H9 (cell line): Measurements from ENCODE around the gene TBC1D8. TPM values are rescaled to one million over a fixed set of nuclear protein-coding genes. Genes with fewer than 3 reads are reported as not detected.

Experiments used
- DNase-seq: peaks from one replicate; pipeline ENCODE4 v3.0.0-alpha.2; 2017
- H2AFZ ChIP-seq: one replicate; pipeline ENCODE4 v1.6.1; 2013; ENCODE audit warnings: mild to moderate bottlenecking, low read length, control low read depth, moderate library complexity
- H2AK5ac ChIP-seq: 2 replicates; pipeline ENCODE4 v1.6.1; 2013; ENCODE audit warnings: low read length, control low read depth, mixed read lengths; ENCODE audit not compliant: insufficient read length
- H2BK120ac ChIP-seq: one replicate; pipeline ENCODE4 v1.6.1; 2013; ENCODE audit warnings: low read depth, mild to moderate bottlenecking, low read length, control low read depth, inconsistent platforms; ENCODE audit not compliant: poor library complexity, severe bottlenecking
- H2BK12ac ChIP-seq: 2 replicates; pipeline ENCODE4 v1.6.1; 2013; ENCODE audit warnings: low read length, control low read depth, mixed read lengths, low read depth; ENCODE audit not compliant: insufficient read length
- H2BK15ac ChIP-seq: 2 replicates; pipeline ENCODE4 v1.6.1; 2013; ENCODE audit warnings: low read depth, low read length, control low read depth
- H2BK20ac ChIP-seq: one replicate; pipeline ENCODE4 v1.6.1; 2013; ENCODE audit warnings: low read depth, mild to moderate bottlenecking, low read length, control low read depth, inconsistent platforms; ENCODE audit not compliant: poor library complexity, severe bottlenecking
- H2BK5ac ChIP-seq: 2 replicates; pipeline ENCODE4 v1.6.1; 2013; ENCODE audit warnings: low read length, control low read depth, mixed read lengths; ENCODE audit not compliant: insufficient read length
- H3K14ac ChIP-seq: 2 replicates; pipeline ENCODE4 v1.6.1; 2013; ENCODE audit warnings: low read length, control low read depth; ENCODE audit not compliant: insufficient read depth
- H3K18ac ChIP-seq: 2 replicates; pipeline ENCODE4 v1.6.1; 2013; ENCODE audit warnings: low read depth, mild to moderate bottlenecking, mixed read lengths, low read length, control low read depth; ENCODE audit not compliant: insufficient read length
- H3K23ac ChIP-seq: 2 replicates; pipeline ENCODE4 v1.6.1; 2013; ENCODE audit warnings: low read length, control low read depth, mixed read lengths, low read depth; ENCODE audit not compliant: insufficient read length
- H3K23me2 ChIP-seq: 2 replicates; pipeline ENCODE4 v1.6.1; 2013; ENCODE audit warnings: low read depth, mild to moderate bottlenecking, mixed read lengths, low read length, control low read depth; ENCODE audit not compliant: insufficient read length, poor library complexity, severe bottlenecking
- H3K27ac ChIP-seq: 2 replicates; pipeline ENCODE4 v1.5.1; 2013; ENCODE audit warnings: low read length, control low read depth, mixed read lengths, low read depth; ENCODE audit not compliant: insufficient read length
- H3K27me3 ChIP-seq: 2 replicates; pipeline ENCODE4 v1.6.1; 2013; ENCODE audit warnings: low read length, control low read depth, inconsistent platforms; ENCODE audit not compliant: insufficient read depth
- H3K4ac ChIP-seq: 2 replicates; pipeline ENCODE4 v1.6.1; 2013; ENCODE audit warnings: low read depth, mild to moderate bottlenecking, control low read depth, inconsistent platforms, low read length, moderate library complexity
- H3K4me1 ChIP-seq: 2 replicates; pipeline ENCODE4 v1.6.1; 2013; ENCODE audit warnings: low read length, control low read depth, inconsistent platforms; ENCODE audit not compliant: insufficient read depth
- H3K4me2 ChIP-seq: 2 replicates; pipeline ENCODE4 v1.6.1; 2013; ENCODE audit warnings: low read length, control low read depth, mixed read lengths; ENCODE audit not compliant: insufficient read length, insufficient read depth
- H3K56ac ChIP-seq: 2 replicates; pipeline ENCODE4 v1.6.1; 2013; ENCODE audit warnings: low read depth, mild to moderate bottlenecking, mixed read lengths, low read length, control low read depth; ENCODE audit not compliant: insufficient read length
- H3K79me1 ChIP-seq: 2 replicates; pipeline ENCODE4 v1.6.1; 2013; ENCODE audit warnings: low read depth, mild to moderate bottlenecking, moderate library complexity, low read length, control low read depth, inconsistent platforms; ENCODE audit not compliant: insufficient read depth, poor library complexity, severe bottlenecking
- H3K79me2 ChIP-seq: 2 replicates; pipeline ENCODE4 v1.6.1; 2013; ENCODE audit warnings: low read length, control low read depth, inconsistent platforms; ENCODE audit not compliant: insufficient read depth
- H3K9ac ChIP-seq: 2 replicates; pipeline ENCODE4 v1.6.1; 2013; ENCODE audit warnings: low read length, control low read depth, mixed read lengths; ENCODE audit not compliant: insufficient read length; ENCODE audit errors: extremely low read depth
- H3K9me3 ChIP-seq: one replicate; pipeline ENCODE4 v1.6.1; 2013; ENCODE audit warnings: low read depth, low read length, inconsistent platforms; ENCODE audit not compliant: control insufficient read depth
- H3T11ph ChIP-seq: one replicate; pipeline ENCODE4 v1.6.1; 2013; ENCODE audit warnings: mild to moderate bottlenecking, low read length, control low read depth, inconsistent platforms
- H4K20me1 ChIP-seq: one replicate; pipeline ENCODE4 v1.6.1; 2013; ENCODE audit not compliant: control insufficient read depth, insufficient read length, insufficient read depth
- H4K5ac ChIP-seq: 2 replicates; pipeline ENCODE4 v1.6.1; 2013; ENCODE audit warnings: low read depth, mild to moderate bottlenecking, mixed read lengths, low read length, control low read depth; ENCODE audit not compliant: insufficient read length
- H4K8ac ChIP-seq: replicated peaks from 2 replicates; pipeline ENCODE4 v1.6.1; 2013; ENCODE audit warnings: low read length, control low read depth, mixed read lengths, low read depth; ENCODE audit not compliant: insufficient read length
- H4K91ac ChIP-seq: 2 replicates; pipeline ENCODE4 v1.6.1; 2013; ENCODE audit warnings: low read depth, mild to moderate bottlenecking, moderate library complexity, mixed read lengths, low read length, control low read depth; ENCODE audit not compliant: insufficient read length
- H3K27ac Mint-ChIP-seq, 3 experiments: 2 replicates in 2 of 3; 3 replicates in 1 of 3; pipeline ENCODE4 v1.8.0; 2020 to 2021; ENCODE audit warnings: mixed read lengths in 3 of 3, mild to moderate bottlenecking in 1 of 3, moderate library complexity in 1 of 3
- H3K27me3 Mint-ChIP-seq: 2 replicates; pipeline ENCODE4 v1.8.0; 2021; ENCODE audit warnings: low read depth, mild to moderate bottlenecking, moderate library complexity, mixed read lengths
- H3K36me3 Mint-ChIP-seq, 3 experiments: 2 replicates in 2 of 3; 3 replicates in 1 of 3; pipeline ENCODE4 v1.8.0; 2020 to 2021; ENCODE audit warnings: low read depth in 3 of 3, mixed read lengths in 3 of 3; ENCODE audit not compliant: insufficient read depth in 1 of 3
- H3K4me1 Mint-ChIP-seq, 2 experiments: 2 replicates each; pipeline ENCODE4 v1.8.0; 2020; ENCODE audit warnings: mixed read lengths in 2 of 2
- H3K4me3 Mint-ChIP-seq, 2 experiments: 2 replicates in 1 of 2; 3 replicates in 1 of 2; pipeline ENCODE4 v1.8.0; 2020 to 2021; ENCODE audit warnings: mild to moderate bottlenecking in 2 of 2, mixed read lengths in 2 of 2, moderate library complexity in 1 of 2
- H3K9me3 Mint-ChIP-seq, 2 experiments: 2 replicates in 1 of 2; 3 replicates in 1 of 2; pipeline ENCODE4 v1.8.0; 2020; ENCODE audit warnings: mild to moderate bottlenecking in 2 of 2, mixed read lengths in 2 of 2, moderate library complexity in 1 of 2
- WGBS: extraction: QIAGEN DNeasy Blood & Tissue Kit; methylation state at CpG from one replicate; pipeline ENCODE4 v1.1.7; 2013; ENCODE audit warnings: missing lambda C conversion rate, low lambda C conversion rate, mixed read lengths; ENCODE audit not compliant: insufficient read length; ENCODE audit errors: extremely low coverage; 5-methylcytosine and 5-hydroxymethylcytosine counted together
- total RNA-seq: library from RNA; stranded (reverse); gene quantifications from 2 replicates; pipeline ENCODE4 v1.2.1, GENCODE V29; 2021
- TF ChIP-seq, protein P1 (sequence below): fragments of 200-600 bp; sonication (generic); conservative IDR thresholded peaks from 3 replicates; pipeline ENCODE4 v1.8.0; 2021; ENCODE audit warnings: antibody characterized with exemption, mild to moderate bottlenecking

Gene TBC1D8
- total RNA-seq, 1 experiment from 2014 or later: 16.6 TPM

DNA sequence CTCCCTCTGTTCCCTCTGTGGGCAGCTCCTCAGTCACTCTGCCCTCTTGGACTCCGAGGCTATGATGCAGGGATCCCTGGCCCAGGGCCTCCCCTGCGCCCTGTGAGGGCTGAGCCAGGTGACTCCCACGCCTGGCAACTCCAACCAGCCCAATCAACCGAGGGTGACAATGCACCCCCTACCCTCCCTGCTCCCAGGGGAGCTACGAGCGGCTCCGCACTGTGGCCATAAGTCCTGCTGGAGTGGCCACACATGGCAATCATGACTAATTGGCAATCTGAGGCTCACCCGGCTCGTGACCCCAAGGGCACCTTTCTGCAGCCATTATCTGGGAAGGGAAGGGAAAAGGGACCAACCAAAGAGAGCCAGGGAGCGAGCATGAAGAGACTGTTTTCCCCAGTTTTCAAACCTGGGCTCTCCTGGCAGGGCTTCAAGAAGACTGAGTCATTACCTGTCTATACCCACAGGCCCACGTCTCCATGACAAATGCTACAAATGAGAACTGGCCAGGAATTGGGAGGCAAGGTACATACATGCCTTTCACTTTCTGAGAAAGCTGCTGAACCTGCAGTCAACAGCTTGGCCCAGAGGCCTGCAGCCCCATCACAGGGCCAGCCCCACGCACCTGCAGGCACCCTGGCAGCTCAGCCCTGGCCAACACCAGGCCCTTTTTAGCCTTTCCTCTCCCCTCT lies 104.0 kb downstream of the TBC1D8 start:
- H3K23me2 ChIP-seq: no peaks in the 10 kb centered on the region
- no peaks in the 10 kb centered on the region for H3K27me3 Mint-ChIP-seq
- H3K36me3 Mint-ChIP-seq: peaks cover 16 to 30% (median 20%) of the 10 kb centered on the region in 3 experiments; a peak in 6 of 7 replicates
- peaks cover 16 to 21% of the 10 kb centered on the region in 2 experiments for H3K4me1 Mint-ChIP-seq
- TF ChIP-seq, protein P1, sequence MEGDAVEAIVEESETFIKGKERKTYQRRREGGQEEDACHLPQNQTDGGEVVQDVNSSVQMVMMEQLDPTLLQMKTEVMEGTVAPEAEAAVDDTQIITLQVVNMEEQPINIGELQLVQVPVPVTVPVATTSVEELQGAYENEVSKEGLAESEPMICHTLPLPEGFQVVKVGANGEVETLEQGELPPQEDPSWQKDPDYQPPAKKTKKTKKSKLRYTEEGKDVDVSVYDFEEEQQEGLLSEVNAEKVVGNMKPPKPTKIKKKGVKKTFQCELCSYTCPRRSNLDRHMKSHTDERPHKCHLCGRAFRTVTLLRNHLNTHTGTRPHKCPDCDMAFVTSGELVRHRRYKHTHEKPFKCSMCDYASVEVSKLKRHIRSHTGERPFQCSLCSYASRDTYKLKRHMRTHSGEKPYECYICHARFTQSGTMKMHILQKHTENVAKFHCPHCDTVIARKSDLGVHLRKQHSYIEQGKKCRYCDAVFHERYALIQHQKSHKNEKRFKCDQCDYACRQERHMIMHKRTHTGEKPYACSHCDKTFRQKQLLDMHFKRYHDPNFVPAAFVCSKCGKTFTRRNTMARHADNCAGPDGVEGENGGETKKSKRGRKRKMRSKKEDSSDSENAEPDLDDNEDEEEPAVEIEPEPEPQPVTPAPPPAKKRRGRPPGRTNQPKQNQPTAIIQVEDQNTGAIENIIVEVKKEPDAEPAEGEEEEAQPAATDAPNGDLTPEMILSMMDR: no peak
- no CpG with 5 or more reads among the region's 12 CpGs for WGBS
- H3K18ac ChIP-seq: no peak overlapping the region
- H3K9me3 ChIP-seq: no peaks in the 10 kb centered on the region
- no peak overlapping the region for H4K91ac ChIP-seq
- no peak overlapping the region for H2AFZ ChIP-seq
- no peak overlapping the region for H3K4me2 ChIP-seq
- no peak overlapping the region for H3K56ac ChIP-seq
- H2BK12ac ChIP-seq: no peak overlapping the region
- H3K4me1 ChIP-seq: no peaks in the 10 kb centered on the region; the same call in 1 of the 2 replicates
- H2BK20ac ChIP-seq: no peak overlapping the region
- no peaks in the 10 kb centered on the region for H4K20me1 ChIP-seq
- H3K79me1 ChIP-seq: no peaks in the 10 kb centered on the region
- H3K27ac Mint-ChIP-seq: peak overlapping the region; percentile 14 to 70 (median 15); a peak in 5 of 7 replicates
- H3K79me2 ChIP-seq: no peaks in the 10 kb centered on the region
- H3K4ac ChIP-seq: no peak overlapping the region
- H3T11ph ChIP-seq: no peak overlapping the region
- H3K27ac ChIP-seq: no peak overlapping the region
- H2BK15ac ChIP-seq: no peak overlapping the region
- H2AK5ac ChIP-seq: no peak overlapping the region
- H4K5ac ChIP-seq: no peak overlapping the region
- H3K27me3 ChIP-seq: no peaks in the 10 kb centered on the region
- H4K8ac ChIP-seq: no peak overlapping the region
- H3K9me3 Mint-ChIP-seq: 0 out of 5 replicates have a peak, but pooled peaks cover 0 to 4% of the 10 kb centered on the region in 2 experiments
- no peak overlapping the region for H3K9ac ChIP-seq
- no peak overlapping the region for H3K23ac ChIP-seq
- no peak for DNase-seq
- H3K14ac ChIP-seq: peak overlapping the region; percentile 53; the same call in 1 of the 2 replicates
- H3K4me3 Mint-ChIP-seq: no peak overlapping the region
- H2BK5ac ChIP-seq: no peak overlapping the region
- no peak overlapping the region for H2BK120ac ChIP-seq
